Adipocyte (in vitro differentiated cells): Measurements from ENCODE around the gene KIAA0930.

Experiments used
- DNase-seq: peaks from one replicate; pipeline ENCODE4 v3.0.0-alpha.2; 2015; ENCODE audit warnings: low read depth
- H3K27me3 ChIP-seq: replicated peaks from 2 replicates; pipeline ENCODE4 v1.7.0; 2013; ENCODE audit warnings: mild to moderate bottlenecking, low read length, moderate library complexity; ENCODE audit not compliant: control insufficient read depth, insufficient read depth
- H3K36me3 ChIP-seq: 2 replicates; pipeline ENCODE4 v1.7.0; 2013; ENCODE audit warnings: low read length, mild to moderate bottlenecking, moderate library complexity; ENCODE audit not compliant: control insufficient read depth, insufficient read depth, severe bottlenecking
- H3K4me1 ChIP-seq: 2 replicates; pipeline ENCODE4 v1.7.0; 2013; ENCODE audit warnings: mild to moderate bottlenecking, low read length, moderate library complexity; ENCODE audit not compliant: control insufficient read depth, insufficient read depth
- H3K4me3 ChIP-seq: 2 replicates; pipeline ENCODE4 v1.7.0; 2013; ENCODE audit warnings: mild to moderate bottlenecking, low read length, moderate library complexity
- H3K9ac ChIP-seq: 2 replicates; pipeline ENCODE4 v1.7.0; 2013; ENCODE audit warnings: mild to moderate bottlenecking, low read length, moderate library complexity
- H3K9me3 ChIP-seq: 2 replicates; pipeline ENCODE4 v1.7.0; 2013; ENCODE audit warnings: mild to moderate bottlenecking, low read length, moderate library complexity; ENCODE audit not compliant: control insufficient read depth

The KIAA0930 gene

GRCh38 chr22:45223304-45224117, 17.2 kb downstream of the KIAA0930 start:
- Histone ChIP-seq H3K27me3 (no peaks in the 10 kb centered on the region), H3K36me3 (no peaks in the 10 kb centered on the region), H3K9ac (no peak overlapping the region), H3K9me3 (no peaks in the 10 kb centered on the region), H3K4me1 (peaks cover 18% of the 10 kb centered on the region), H3K4me3 (no peak overlapping the region)
- no peak for DNase-seq

GRCh38 chr22:45221201-45221600, 19.5 kb downstream of the KIAA0930 start:
- no peaks in the 10 kb centered on the region for H3K27me3 ChIP-seq
- H3K4me3 ChIP-seq = no peak overlapping the region
- H3K9ac ChIP-seq = no peak overlapping the region
- no peaks in the 10 kb centered on the region for H3K36me3 ChIP-seq
- no peaks in the 10 kb centered on the region for H3K9me3 ChIP-seq
- no peak for DNase-seq
- H3K4me1 ChIP-seq = peaks cover 12% of the 10 kb centered on the region

GRCh38 chr22:45218976-45219375, 21.7 kb downstream of the KIAA0930 start:
- Histone ChIP-seq H3K9ac (no peak overlapping the region), H3K9me3 (no peaks in the 10 kb centered on the region), H3K27me3 (no peaks in the 10 kb centered on the region), H3K4me1 (no peaks in the 10 kb centered on the region), H3K36me3 (no peaks in the 10 kb centered on the region), H3K4me3 (no peak overlapping the region)
- no peak for DNase-seq

GRCh38 chr22:45217806-45218205, 22.9 kb downstream of the KIAA0930 start:
- Histone ChIP-seq H3K4me1 (peaks cover 9% of the 10 kb centered on the region), H3K9me3 (no peaks in the 10 kb centered on the region), H3K27me3 (no peaks in the 10 kb centered on the region), H3K4me3 (no peak overlapping the region), H3K9ac (no peak overlapping the region), H3K36me3 (no peaks in the 10 kb centered on the region)
- no peak for DNase-seq

GRCh38 chr22:45217345-45217744, 23.3 kb downstream of the KIAA0930 start:
- no peaks in the 10 kb centered on the region for H3K36me3 ChIP-seq
- H3K4me1 ChIP-seq = peaks cover 14% of the 10 kb centered on the region
- no peaks in the 10 kb centered on the region for H3K9me3 ChIP-seq
- H3K27me3 ChIP-seq = no peaks in the 10 kb centered on the region
- H3K4me3 ChIP-seq = no peak overlapping the region
- no peak overlapping the region for H3K9ac ChIP-seq
- no peak for DNase-seq

GRCh38 chr22:45216133-45217003, 24.3 kb downstream of the KIAA0930 start:
- peaks cover 24% of the 10 kb centered on the region for H3K4me1 ChIP-seq
- H3K9me3 ChIP-seq = no peaks in the 10 kb centered on the region
- no peak overlapping the region for H3K4me3 ChIP-seq
- DNase-seq = no peak
- H3K36me3 ChIP-seq = no peaks in the 10 kb centered on the region
- no peak overlapping the region for H3K9ac ChIP-seq
- no peaks in the 10 kb centered on the region for H3K27me3 ChIP-seq

- DNase-seq = peak; percentile 45
- Histone ChIP-seq H3K36me3 (peaks cover 3% of the 10 kb centered on the region), H3K4me1 (peaks cover 45% of the 10 kb centered on the region), H3K4me3 (peak overlapping the region; percentile 81), H3K9ac (peak overlapping the region; percentile 80), H3K9me3 (no peaks in the 10 kb centered on the region), H3K27me3 (no peaks in the 10 kb centered on the region)
Measured at GRCh38 chr22:45212992-45213751, 27.5 kb downstream of the KIAA0930 start.

- peaks cover 5% of the 10 kb centered on the region for H3K36me3 ChIP-seq
- no peaks in the 10 kb centered on the region for H3K27me3 ChIP-seq
- no peaks in the 10 kb centered on the region for H3K9me3 ChIP-seq
- DNase-seq = peak; percentile 95
- H3K4me3 ChIP-seq = peak overlapping the region; percentile 81
- H3K9ac ChIP-seq = peak overlapping the region; percentile 80
- peaks cover 45% of the 10 kb centered on the region for H3K4me1 ChIP-seq
Measured at GRCh38 chr22:45212306-45212709, 28.4 kb downstream of the KIAA0930 start.

GRCh38 chr22:45211848-45212247, 28.8 kb downstream of the KIAA0930 start:
- Histone ChIP-seq H3K4me3 (peak overlapping the region; percentile 81), H3K9ac (peak overlapping the region; percentile 80)

GRCh38 chr22:45211435-45211834, 29.3 kb downstream of the KIAA0930 start:
- Histone ChIP-seq H3K4me3 (peak overlapping the region; percentile 81), H3K9me3 (no peaks in the 10 kb centered on the region), H3K27me3 (no peaks in the 10 kb centered on the region), H3K9ac (peak overlapping the region; percentile 80), H3K36me3 (peaks cover 5% of the 10 kb centered on the region), H3K4me1 (peaks cover 45% of the 10 kb centered on the region)
- no peak for DNase-seq

More at GRCh38 chr22:45211848-45212247, 28.8 kb downstream of the KIAA0930 start:
- Histone ChIP-seq H3K36me3 (peaks cover 5% of the 10 kb centered on the region), H3K27me3 (no peaks in the 10 kb centered on the region), H3K9me3 (no peaks in the 10 kb centered on the region), H3K4me1 (peaks cover 45% of the 10 kb centered on the region)
- no peak for DNase-seq

- Histone ChIP-seq H3K27me3 (no peaks in the 10 kb centered on the region), H3K36me3 (peaks cover 5% of the 10 kb centered on the region), H3K4me1 (peaks cover 45% of the 10 kb centered on the region), H3K9ac (peak overlapping the region; percentile 80), H3K9me3 (no peaks in the 10 kb centered on the region), H3K4me3 (peak overlapping the region; percentile 81)
- DNase-seq = peak; percentile 83
Measured at GRCh38 chr22:45210991-45211390, 29.7 kb downstream of the KIAA0930 start.
